Mesendoderm (in vitro differentiated cells): ENCODE data around the gene MFN1.

Experiments
- DNase-seq: peaks from one replicate; pipeline ENCODE4 v3.0.0; 2013
- H2AK5ac ChIP-seq: 2 replicates; pipeline ENCODE4 v1.6.1; 2013; ENCODE audit warnings: low read length, inconsistent platforms
- H2BK120ac ChIP-seq: 2 replicates; pipeline ENCODE4 v1.6.1; 2013; ENCODE audit warnings: low read depth, mild to moderate bottlenecking, low read length, moderate library complexity, mixed read lengths
- H2BK15ac ChIP-seq: replicated peaks from 2 replicates; pipeline ENCODE4 v1.6.1; 2013; ENCODE audit warnings: low read depth, mild to moderate bottlenecking, moderate library complexity
- H2BK5ac ChIP-seq: 2 replicates; pipeline ENCODE4 v1.6.1; 2013; ENCODE audit warnings: low read length, inconsistent platforms
- H3K18ac ChIP-seq: 2 replicates; pipeline ENCODE4 v1.6.1; 2013; ENCODE audit warnings: mild to moderate bottlenecking, low read length, mixed read lengths
- H3K23ac ChIP-seq: one replicate; pipeline ENCODE4 v1.6.1; 2013; ENCODE audit warnings: low read length
- H3K27ac ChIP-seq: 2 replicates; pipeline ENCODE4 v1.5.1; 2013; ENCODE audit warnings: low read depth, mild to moderate bottlenecking, inconsistent platforms, low read length, moderate library complexity
- H3K27me3 ChIP-seq: 2 replicates; pipeline ENCODE4 v1.6.1; 2013; ENCODE audit warnings: low read length, control low read depth, mild to moderate bottlenecking, inconsistent platforms; ENCODE audit not compliant: insufficient read depth, poor library complexity
- H3K36me3 ChIP-seq: 2 replicates; pipeline ENCODE4 v1.6.1; 2013; ENCODE audit warnings: low read length, inconsistent platforms; ENCODE audit not compliant: control insufficient read depth, insufficient read depth
- H3K4ac ChIP-seq: one replicate; pipeline ENCODE4 v1.6.1; 2013; ENCODE audit warnings: low read depth, mild to moderate bottlenecking, low read length, moderate library complexity
- H3K4me1 ChIP-seq: 2 replicates; pipeline ENCODE4 v1.6.1; 2013; ENCODE audit warnings: low read depth, low read length, inconsistent platforms; ENCODE audit not compliant: control insufficient read depth
- H3K4me2 ChIP-seq: 2 replicates; pipeline ENCODE4 v1.6.1; 2013; ENCODE audit warnings: low read length
- H3K4me3 ChIP-seq: 2 replicates; pipeline ENCODE4 v1.5.1; 2013; ENCODE audit warnings: mild to moderate bottlenecking, low read length
- H3K56ac ChIP-seq: one replicate; pipeline ENCODE4 v1.6.1; 2013; ENCODE audit warnings: low read length
- H3K79me1 ChIP-seq: 2 replicates; pipeline ENCODE4 v1.6.1; 2013; ENCODE audit warnings: low read length, inconsistent platforms
- H3K79me2 ChIP-seq: 2 replicates; pipeline ENCODE4 v1.6.1; 2013; ENCODE audit warnings: mild to moderate bottlenecking, low read length; ENCODE audit not compliant: control insufficient read depth, insufficient read depth
- H3K9ac ChIP-seq: 2 replicates; pipeline ENCODE4 v1.6.1; 2013; ENCODE audit warnings: low read length, inconsistent platforms
- H4K5ac ChIP-seq: one replicate; pipeline ENCODE4 v1.6.1; 2013; ENCODE audit warnings: low read length
- H4K8ac ChIP-seq: one replicate; pipeline ENCODE4 v1.6.1; 2013; ENCODE audit warnings: low read depth, mild to moderate bottlenecking, control low read depth, low read length, moderate library complexity
- WGBS: extraction: QIAGEN DNeasy Blood & Tissue Kit; methylation state at CpG from one replicate; pipeline ENCODE4 v1.1.7; 2013; ENCODE audit warnings: low lambda C conversion rate, missing lambda C conversion rate; ENCODE audit not compliant: insufficient coverage; ENCODE audit errors: extremely low coverage; 5-methylcytosine and 5-hydroxymethylcytosine counted together

MFN1 gene

DNA sequence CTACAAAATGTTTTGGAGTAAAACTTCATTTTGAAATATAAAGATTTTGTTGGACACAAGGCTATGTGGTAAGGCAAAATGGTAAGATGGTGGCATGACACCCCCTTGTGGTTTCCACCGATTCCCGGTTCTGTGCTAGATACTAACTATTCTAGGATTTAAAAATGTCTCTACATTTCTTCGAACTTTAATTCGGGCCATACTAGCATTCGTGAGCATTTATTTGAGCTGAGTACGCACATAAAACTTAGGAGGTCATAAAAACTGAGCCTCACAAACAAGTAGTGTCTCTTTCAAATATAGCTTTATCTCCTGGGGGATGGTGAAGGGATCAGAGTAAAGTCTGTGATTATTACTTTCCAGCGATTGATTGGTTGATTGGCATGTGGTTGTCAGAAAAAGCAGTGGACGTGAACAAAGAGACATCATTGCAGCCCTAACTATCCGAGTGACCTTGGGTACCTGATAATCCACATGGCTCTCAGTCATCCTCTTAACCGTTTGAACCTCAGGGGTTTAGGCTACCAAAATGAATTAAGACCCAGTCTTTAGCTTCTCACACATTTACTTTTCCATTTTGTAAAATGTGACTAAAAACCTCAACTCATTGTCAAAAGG is 25.7 kb upstream of the MFN1 start:
- no CpG with 5 or more reads among the region's 10 CpGs for WGBS
- Histone ChIP-seq H3K4me3 (no peak overlapping the region), H2BK120ac (no peak overlapping the region), H3K9ac (no peak overlapping the region), H3K79me1 (peaks cover 2% of the 10 kb centered on the region), H2AK5ac (no peak overlapping the region), H3K56ac (no peak overlapping the region), H3K27ac (no peak overlapping the region), H4K8ac (no peak overlapping the region), H3K4ac (no peak overlapping the region), H3K79me2 (peaks cover 28% of the 10 kb centered on the region), H3K27me3 (no peaks in the 10 kb centered on the region), H3K18ac (no peak overlapping the region), H3K36me3 (no peaks in the 10 kb centered on the region), H2BK15ac (no peak overlapping the region), H3K4me1 (no peaks in the 10 kb centered on the region), H4K5ac (no peak overlapping the region), H3K4me2 (no peak overlapping the region), H2BK5ac (no peak overlapping the region), H3K23ac (no peak overlapping the region)
- peak; percentile 48 for DNase-seq

DNA sequence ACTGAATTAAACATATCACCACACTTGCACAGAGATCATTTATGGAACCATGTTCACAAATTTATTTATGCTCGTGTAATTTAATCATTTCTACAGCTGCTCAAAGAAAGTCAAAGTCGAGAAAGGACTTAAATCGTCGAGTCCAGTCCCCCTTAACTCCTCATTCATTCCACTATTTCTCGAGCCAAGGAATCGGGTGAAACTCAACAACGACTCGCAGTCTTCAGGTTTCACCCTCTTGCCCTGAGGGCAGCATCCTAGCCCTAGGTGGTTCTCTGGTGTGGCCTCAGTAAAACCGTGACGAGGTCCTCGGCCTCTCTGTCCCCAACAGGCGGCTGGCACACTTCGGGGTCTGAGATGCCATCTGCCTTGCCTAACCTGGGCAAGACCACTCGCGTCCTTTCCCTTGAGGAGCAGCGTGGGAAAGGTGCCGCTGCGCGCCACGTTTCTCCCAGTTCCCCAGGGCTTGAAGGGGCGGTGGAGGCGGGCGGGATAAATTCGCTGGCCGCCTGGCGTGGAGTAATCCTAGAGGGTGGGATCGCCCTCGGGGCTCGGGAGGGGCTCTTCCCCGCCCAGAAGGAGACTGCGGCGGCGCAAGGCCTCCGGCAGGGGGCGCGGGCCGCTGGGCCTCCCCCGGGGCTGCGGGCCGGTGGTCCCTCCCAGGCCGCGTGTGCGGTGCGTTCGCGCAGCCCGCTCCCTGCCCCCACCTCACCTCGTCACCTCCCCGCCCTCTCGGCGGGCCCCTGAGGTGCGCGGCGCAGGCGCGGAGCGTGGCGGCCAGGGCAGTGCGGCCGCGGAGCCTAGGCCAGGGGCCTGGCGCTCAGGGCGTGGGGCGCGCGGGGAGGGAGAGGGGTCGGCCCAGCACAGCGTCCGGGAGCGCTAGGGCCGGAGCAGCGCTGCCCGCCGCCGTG is 25.0 kb upstream of the MFN1 start, which contains the start of gene ZNF639:
TSS of gene ZNF639 (plus strand) at position 746 of the 911 bp plus-strand sequence. CDS start 5,263 bp downstream, outside the sequence.
- no peaks in the 10 kb centered on the region for H3K4me1 ChIP-seq
- H2BK15ac ChIP-seq = no peak within 1 kb of the TSS
- no peak within 1 kb of the TSS for H4K5ac ChIP-seq
- H4K8ac ChIP-seq = no peak within 1 kb of the TSS
- H3K23ac ChIP-seq = peak within 1 kb of the TSS; percentile 34
- peak within 1 kb of the TSS; percentile 97 for H3K56ac ChIP-seq
- WGBS = no CpG with 5 or more reads among the region's 75 CpGs
- peaks cover 28% of the 10 kb centered on the region for H3K79me2 ChIP-seq
- H2BK120ac ChIP-seq = no peak within 1 kb of the TSS
- no peak within 1 kb of the TSS for H2AK5ac ChIP-seq
- DNase-seq = peak; percentile 94
- H3K9ac ChIP-seq = peak within 1 kb of the TSS; percentile 95
- peak within 1 kb of the TSS; percentile 94 for H3K4ac ChIP-seq
- H3K4me2 ChIP-seq = peak within 1 kb of the TSS; percentile 68
- H3K79me1 ChIP-seq = peaks cover 2% of the 10 kb centered on the region
- H3K18ac ChIP-seq = peak within 1 kb of the TSS; percentile 90
- peak within 1 kb of the TSS; percentile 77 for H2BK5ac ChIP-seq
- no peaks in the 10 kb centered on the region for H3K27me3 ChIP-seq
- no peaks in the 10 kb centered on the region for H3K36me3 ChIP-seq
- H3K4me3 ChIP-seq = peak within 1 kb of the TSS; percentile 88
- peak within 1 kb of the TSS; percentile 75 for H3K27ac ChIP-seq

DNA sequence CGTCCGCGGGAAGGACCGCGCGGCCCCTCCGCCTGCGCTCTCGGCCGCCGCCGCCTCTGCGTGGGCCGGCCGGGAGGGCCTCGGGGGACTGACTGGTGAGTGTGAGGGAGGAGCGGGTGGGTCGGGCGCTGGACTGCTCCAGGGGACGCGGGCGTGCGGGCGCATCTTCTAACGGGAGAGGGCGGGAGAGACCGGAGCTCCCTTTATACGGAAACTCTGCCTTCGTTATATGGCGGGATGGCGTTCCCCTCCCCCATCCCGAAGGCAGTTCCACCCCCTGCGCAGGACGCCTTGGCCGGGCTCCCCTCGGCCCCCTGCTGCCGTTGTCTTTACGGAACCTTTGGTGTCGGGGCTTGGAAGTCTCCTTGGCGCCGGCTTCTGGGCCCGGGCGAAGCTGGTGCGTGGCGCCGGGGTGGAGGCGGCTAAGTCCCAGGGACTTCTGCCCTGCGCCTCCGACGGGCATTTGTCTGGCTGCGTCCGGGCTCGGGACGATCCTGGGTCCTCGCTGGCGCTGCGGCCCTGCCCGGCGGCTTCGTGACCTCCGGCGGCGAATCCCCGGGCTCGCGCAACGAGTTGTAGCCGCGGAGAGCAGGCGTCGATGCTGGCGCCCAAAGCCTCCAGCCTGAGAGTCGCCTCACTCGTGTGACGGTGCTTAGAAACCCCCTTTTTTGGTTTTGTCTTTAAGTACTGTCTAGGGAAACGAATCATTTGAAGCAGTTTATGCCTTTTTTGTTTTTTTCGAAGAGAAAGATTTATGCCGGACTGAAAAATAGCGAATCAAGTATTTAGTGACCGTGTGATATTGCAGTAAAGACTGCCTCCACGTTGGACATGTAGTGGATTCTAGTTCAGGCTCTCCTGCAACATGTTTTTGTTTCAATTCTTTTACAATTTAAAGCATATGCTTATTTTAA is 24.1 kb upstream of the MFN1 start:
- H3K79me1 ChIP-seq = peaks cover 2% of the 10 kb centered on the region
- H3K18ac ChIP-seq = peak overlapping the region; percentile 90
- no CpG with 5 or more reads among the region's 81 CpGs for WGBS
- peak overlapping the region; percentile 68 for H3K4me2 ChIP-seq
- peak overlapping the region; percentile 34 for H3K23ac ChIP-seq
- H3K36me3 ChIP-seq = no peaks in the 10 kb centered on the region
- no peak overlapping the region for H2BK15ac ChIP-seq
- H3K4ac ChIP-seq = peak overlapping the region; percentile 94
- H3K4me3 ChIP-seq = peak overlapping the region; percentile 88
- H2BK120ac ChIP-seq = no peak overlapping the region
- peak overlapping the region; percentile 75 for H3K27ac ChIP-seq
- no peak overlapping the region for H2AK5ac ChIP-seq
- H3K79me2 ChIP-seq = peaks cover 28% of the 10 kb centered on the region
- peak; percentile 78 for DNase-seq
- no peak overlapping the region for H4K5ac ChIP-seq
- H3K27me3 ChIP-seq = no peaks in the 10 kb centered on the region
- H2BK5ac ChIP-seq = peak overlapping the region; percentile 77
- peak overlapping the region; percentile 95 for H3K9ac ChIP-seq
- no peak overlapping the region for H4K8ac ChIP-seq
- H3K4me1 ChIP-seq = no peaks in the 10 kb centered on the region
- H3K56ac ChIP-seq = peak overlapping the region; percentile 97

DNA sequence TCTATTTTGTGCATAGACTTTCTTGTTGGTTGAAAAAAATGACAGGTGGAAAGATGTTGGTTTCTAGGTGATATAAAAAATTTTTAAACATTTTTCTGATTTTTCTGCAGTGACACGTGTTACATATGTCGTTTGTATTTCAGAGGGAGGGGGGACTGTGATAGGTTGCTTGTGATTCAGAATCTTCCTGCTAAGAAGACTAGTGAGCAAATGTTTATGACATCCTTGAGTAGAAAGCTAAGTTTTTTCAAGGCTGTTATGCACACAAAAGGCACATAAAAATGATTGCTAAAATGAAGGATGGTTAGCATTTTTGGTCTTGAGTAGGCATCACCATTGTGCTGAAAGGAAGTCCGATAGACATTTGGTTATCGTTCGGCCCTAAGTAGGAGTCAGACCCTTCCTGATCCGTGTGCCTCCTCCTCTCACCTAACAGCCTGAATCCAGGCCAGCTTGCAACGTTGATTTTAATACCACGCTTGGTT is 23.2 kb upstream of the MFN1 start:
- no peak overlapping the region for H2BK5ac ChIP-seq
- H3K18ac ChIP-seq = no peak overlapping the region
- peaks cover 2% of the 10 kb centered on the region for H3K79me1 ChIP-seq
- no peak overlapping the region for H3K27ac ChIP-seq
- H2AK5ac ChIP-seq = no peak overlapping the region
- H2BK120ac ChIP-seq = no peak overlapping the region
- peak; percentile 29 for DNase-seq
- no peaks in the 10 kb centered on the region for H3K4me1 ChIP-seq
- H3K36me3 ChIP-seq = no peaks in the 10 kb centered on the region
- no peak overlapping the region for H4K5ac ChIP-seq
- peak overlapping the region; percentile 95 for H3K9ac ChIP-seq
- no peak overlapping the region for H2BK15ac ChIP-seq
- no peak overlapping the region for H3K4ac ChIP-seq
- H4K8ac ChIP-seq = no peak overlapping the region
- WGBS = no CpG with 5 or more reads among the region's 8 CpGs
- no peaks in the 10 kb centered on the region for H3K27me3 ChIP-seq
- H3K4me2 ChIP-seq = peak overlapping the region; percentile 68
- H3K79me2 ChIP-seq = peaks cover 28% of the 10 kb centered on the region
- peak overlapping the region; percentile 37 for H3K4me3 ChIP-seq
- no peak overlapping the region for H3K23ac ChIP-seq
- H3K56ac ChIP-seq = peak overlapping the region; percentile 74

DNA sequence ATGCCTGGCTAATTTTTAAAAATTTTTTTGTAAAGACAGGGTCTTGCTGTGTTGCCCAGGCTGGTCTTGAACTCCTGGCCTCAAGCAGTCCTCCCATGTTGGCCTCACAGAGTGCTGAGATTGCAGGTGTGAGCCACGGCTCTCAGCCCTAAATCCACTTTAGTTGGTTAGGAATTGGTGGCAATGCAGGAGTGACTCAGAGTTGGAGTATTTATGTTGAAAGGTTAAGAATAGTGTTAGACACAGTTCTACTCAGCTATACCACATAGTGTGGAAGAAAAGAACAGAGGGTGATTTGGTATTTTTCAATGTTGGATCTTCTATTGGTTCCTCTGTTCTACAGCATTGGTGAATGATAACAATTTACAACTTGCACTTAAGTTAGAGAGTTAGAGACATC is 17.1 kb upstream of the MFN1 start:
- Histone ChIP-seq H3K23ac (no peak overlapping the region), H2BK5ac (no peak overlapping the region), H3K79me2 (peaks cover 8% of the 10 kb centered on the region), H2BK15ac (no peak overlapping the region), H2BK120ac (no peak overlapping the region), H3K4me2 (no peak overlapping the region), H3K4me1 (no peaks in the 10 kb centered on the region), H4K5ac (no peak overlapping the region), H3K4me3 (no peak overlapping the region), H3K18ac (no peak overlapping the region), H3K27ac (no peak overlapping the region), H2AK5ac (no peak overlapping the region), H3K79me1 (no peaks in the 10 kb centered on the region), H3K56ac (no peak overlapping the region), H3K36me3 (peaks cover 8% of the 10 kb centered on the region), H3K27me3 (no peaks in the 10 kb centered on the region), H4K8ac (no peak overlapping the region), H3K4ac (no peak overlapping the region), H3K9ac (no peak overlapping the region)
- no peak for DNase-seq
- no CpG with 5 or more reads among the region's 1 CpG for WGBS
